Endodermal cell (in vitro differentiated cells): ENCODE data around the gene OBP2B. TPM values are rescaled to one million over a fixed set of nuclear protein-coding genes. Genes with fewer than 3 reads are reported as not detected.
"Not testable (repeated sequence)": the region's sequence is repeated elsewhere in the genome, so short reads cannot be mapped to it uniquely, and the experiment has no call there.

Source experiments
- DNase-seq: peaks from one replicate; pipeline ENCODE4 v3.0.0-alpha.2; 2017
- H3K27ac ChIP-seq: 2 replicates; pipeline ENCODE4 v1.5.1; 2013; ENCODE audit warnings: mild to moderate bottlenecking, low read depth, low read length, moderate library complexity
- H3K27me3 ChIP-seq: 2 replicates; pipeline ENCODE4 v1.6.1; 2013; ENCODE audit warnings: mild to moderate bottlenecking, low read length, moderate library complexity; ENCODE audit not compliant: insufficient read depth, control insufficient read depth, poor library complexity, severe bottlenecking
- H3K36me3 ChIP-seq: 2 replicates; pipeline ENCODE4 v1.7.0; 2013; ENCODE audit warnings: mild to moderate bottlenecking, low read length, moderate library complexity; ENCODE audit not compliant: control insufficient read depth, insufficient read depth
- H3K4me1 ChIP-seq: one replicate; pipeline ENCODE4 v1.7.0; 2013; ENCODE audit warnings: low read length; ENCODE audit not compliant: control insufficient read depth, insufficient read depth
- H3K4me3 ChIP-seq: 2 replicates; pipeline ENCODE4 v1.5.1; 2013; ENCODE audit warnings: mild to moderate bottlenecking, low read length, moderate library complexity
- H3K9ac ChIP-seq: 2 replicates; pipeline ENCODE4 v1.6.1; 2013; ENCODE audit warnings: mild to moderate bottlenecking, low read length, moderate library complexity; ENCODE audit not compliant: poor library complexity, severe bottlenecking; ENCODE audit errors: extremely low read depth
- H3K9me3 ChIP-seq: 2 replicates; pipeline ENCODE4 v1.6.1; 2013; ENCODE audit warnings: mild to moderate bottlenecking, low read length, moderate library complexity; ENCODE audit not compliant: control insufficient read depth
- H3K27ac Mint-ChIP-seq: 2 replicates; pipeline ENCODE4 v1.8.0; 2020; ENCODE audit warnings: mixed read lengths
- H3K27me3 Mint-ChIP-seq: 2 replicates; pipeline ENCODE4 v1.8.0; 2021; ENCODE audit warnings: mild to moderate bottlenecking, mixed read lengths; ENCODE audit not compliant: insufficient read depth
- H3K36me3 Mint-ChIP-seq: 2 replicates; pipeline ENCODE4 v1.8.0; 2020; ENCODE audit warnings: low read depth, mixed read lengths
- H3K4me1 Mint-ChIP-seq: 2 replicates; pipeline ENCODE4 v1.8.0; 2020; ENCODE audit warnings: mixed read lengths
- H3K4me3 Mint-ChIP-seq: 2 replicates; pipeline ENCODE4 v1.8.0; 2020; ENCODE audit warnings: mild to moderate bottlenecking, moderate library complexity, mixed read lengths
- H3K9me3 Mint-ChIP-seq: 2 replicates; pipeline ENCODE4 v1.8.0; 2020; ENCODE audit warnings: mild to moderate bottlenecking, mixed read lengths
- WGBS, 2 experiments: methylation state at CpG; one replicate each; pipeline versions ENCODE4 v1.1.5 to v1.1.7; 2013; ENCODE audit warnings: missing lambda C conversion rate in 2 of 2, mixed read lengths in 1 of 2; ENCODE audit not compliant: insufficient coverage in 1 of 2, insufficient read length in 1 of 2; 5-methylcytosine and 5-hydroxymethylcytosine counted together
- total RNA-seq, 2 donors: library from RNA; stranded (reverse); fragmentation: NEBNext Ultra II Directional in 1 of 2; extraction: Animal tissue kit (Norgen Biotek cat#: 25700) in 1 of 2; gene quantifications; 2 replicates in 1 of 2; 3 replicates in 1 of 2; pipeline ENCODE4 v1.2.1, GENCODE V29; 2021
- TF ChIP-seq, protein P1 (sequence below): fragments of 200-600 bp; sonication (generic); conservative IDR thresholded peaks from 2 replicates; pipeline ENCODE4 v1.5.0; 2021; ENCODE audit warnings: antibody characterized with exemption, mild to moderate bottlenecking

The OBP2B gene
- total RNA-seq, 2 donors from 2014 or later: not detected

DNA sequence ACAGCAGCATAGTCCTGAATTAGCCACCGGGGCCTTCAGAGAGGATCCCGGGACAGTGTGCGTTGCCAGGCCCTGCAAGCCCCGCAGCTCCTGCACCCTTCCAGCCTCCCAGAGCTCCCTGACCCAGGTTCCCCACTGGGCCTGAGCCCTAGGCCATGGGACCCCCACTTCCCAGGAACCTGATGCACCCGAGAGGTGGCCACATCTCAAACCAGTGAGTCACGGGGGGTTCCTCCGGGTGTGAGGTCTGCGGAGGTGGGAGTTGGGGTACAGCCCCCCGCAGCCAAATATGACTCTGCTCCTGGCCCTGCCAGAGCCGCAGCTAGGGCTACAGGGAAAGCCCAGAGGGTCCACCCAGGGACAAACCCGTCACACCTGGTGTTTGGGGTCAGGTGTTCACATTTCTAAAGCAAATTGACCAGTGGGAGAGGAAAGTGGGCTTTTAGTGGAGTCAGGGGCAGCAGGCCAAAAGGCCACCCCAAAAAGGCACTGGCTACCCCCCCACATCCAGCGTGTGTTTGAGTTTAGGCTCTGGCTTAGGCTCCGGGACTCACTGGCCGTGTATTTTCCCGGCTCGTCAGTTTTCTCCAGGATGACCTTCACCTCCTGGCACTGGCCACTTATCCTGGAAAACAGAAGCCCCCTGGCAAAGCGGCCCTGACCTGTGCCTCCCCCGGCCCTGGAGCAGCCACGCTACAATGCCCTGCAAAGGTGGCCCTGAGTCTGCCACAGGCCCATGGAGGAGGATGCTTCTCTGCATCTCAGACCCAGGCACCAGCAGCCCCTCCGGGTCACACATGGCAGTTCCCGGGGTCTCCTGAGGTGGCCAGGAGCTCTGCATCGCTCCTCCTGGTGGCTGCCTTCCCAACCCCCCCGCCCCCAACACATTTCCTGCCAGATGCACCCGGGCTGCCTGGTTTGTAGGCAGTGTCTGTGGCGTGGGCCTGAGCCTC lies 17.4 kb upstream of the OBP2B start:
- Histone ChIP-seq H3K9ac (no peak overlapping the region), H3K4me1 (no peaks in the 10 kb centered on the region), H3K27ac (no peak overlapping the region), H3K36me3 (no peaks in the 10 kb centered on the region), H3K9me3 (no peaks in the 10 kb centered on the region), H3K27me3 (no peaks in the 10 kb centered on the region), H3K4me3 (no peak overlapping the region)
- peaks cover 6% of the 10 kb centered on the region for H3K9me3 Mint-ChIP-seq
- peaks cover 2% of the 10 kb centered on the region for H3K4me1 Mint-ChIP-seq
- peak; percentile 63 for DNase-seq
- H3K27me3 Mint-ChIP-seq: peaks cover 19% of the 10 kb centered on the region
- WGBS, 2 experiments: 86 to 100% methylated on average over 4 to 25 of the region's 25 CpGs
- no peak overlapping the region for H3K27ac Mint-ChIP-seq
- TF ChIP-seq, protein P1, sequence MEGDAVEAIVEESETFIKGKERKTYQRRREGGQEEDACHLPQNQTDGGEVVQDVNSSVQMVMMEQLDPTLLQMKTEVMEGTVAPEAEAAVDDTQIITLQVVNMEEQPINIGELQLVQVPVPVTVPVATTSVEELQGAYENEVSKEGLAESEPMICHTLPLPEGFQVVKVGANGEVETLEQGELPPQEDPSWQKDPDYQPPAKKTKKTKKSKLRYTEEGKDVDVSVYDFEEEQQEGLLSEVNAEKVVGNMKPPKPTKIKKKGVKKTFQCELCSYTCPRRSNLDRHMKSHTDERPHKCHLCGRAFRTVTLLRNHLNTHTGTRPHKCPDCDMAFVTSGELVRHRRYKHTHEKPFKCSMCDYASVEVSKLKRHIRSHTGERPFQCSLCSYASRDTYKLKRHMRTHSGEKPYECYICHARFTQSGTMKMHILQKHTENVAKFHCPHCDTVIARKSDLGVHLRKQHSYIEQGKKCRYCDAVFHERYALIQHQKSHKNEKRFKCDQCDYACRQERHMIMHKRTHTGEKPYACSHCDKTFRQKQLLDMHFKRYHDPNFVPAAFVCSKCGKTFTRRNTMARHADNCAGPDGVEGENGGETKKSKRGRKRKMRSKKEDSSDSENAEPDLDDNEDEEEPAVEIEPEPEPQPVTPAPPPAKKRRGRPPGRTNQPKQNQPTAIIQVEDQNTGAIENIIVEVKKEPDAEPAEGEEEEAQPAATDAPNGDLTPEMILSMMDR: no peak
- H3K4me3 Mint-ChIP-seq: no peak overlapping the region
- no peaks in the 10 kb centered on the region for H3K36me3 Mint-ChIP-seq

DNA sequence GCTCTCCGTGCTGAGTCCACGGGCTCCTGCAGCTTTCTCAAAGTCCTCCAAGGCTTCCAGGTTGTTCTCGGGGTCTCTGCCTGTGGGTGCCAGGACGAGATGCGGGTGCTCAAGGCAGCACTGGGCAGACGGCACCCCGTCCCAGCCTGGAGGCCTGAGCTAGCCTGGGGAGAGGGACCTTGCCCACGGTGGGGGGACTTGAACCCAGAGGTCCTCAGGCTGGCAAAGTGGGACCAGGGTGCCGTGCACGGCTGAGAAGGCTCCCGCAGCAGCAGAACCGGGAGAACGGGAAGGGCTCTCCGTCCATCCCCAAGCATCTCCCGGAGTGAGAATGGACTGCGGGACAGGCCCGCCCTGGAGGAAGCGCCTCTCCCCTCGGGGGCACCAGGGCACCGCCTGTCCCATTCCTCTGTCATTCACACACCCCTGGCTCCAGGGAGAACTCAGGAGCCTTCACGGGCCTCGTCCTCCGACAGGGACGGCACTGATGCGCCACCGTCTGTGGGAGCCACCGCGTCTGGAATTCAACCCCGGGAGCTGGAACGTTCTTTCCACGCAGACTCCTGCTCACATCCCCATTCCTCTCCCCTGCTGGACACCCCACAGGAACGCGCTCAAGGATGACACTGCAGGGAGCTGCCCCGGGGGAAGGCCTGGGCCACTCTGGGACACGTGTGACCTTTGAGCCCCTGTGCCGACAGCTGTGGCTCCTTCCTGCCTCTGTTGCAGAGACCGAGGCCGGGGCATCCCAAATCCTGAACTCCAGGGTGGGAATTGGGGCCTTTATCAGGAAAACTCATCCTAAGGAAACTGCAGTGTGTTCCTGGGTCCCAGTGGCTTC lies 16.3 kb upstream of the OBP2B start:
- Histone ChIP-seq H3K4me3 (no peak overlapping the region), H3K27ac (no peak overlapping the region), H3K27me3 (no peaks in the 10 kb centered on the region), H3K9ac (no peak overlapping the region), H3K9me3 (no peaks in the 10 kb centered on the region), H3K4me1 (no peaks in the 10 kb centered on the region), H3K36me3 (no peaks in the 10 kb centered on the region)
- TF ChIP-seq, protein P1: no peak
- peaks cover 2% of the 10 kb centered on the region for H3K4me1 Mint-ChIP-seq
- H3K4me3 Mint-ChIP-seq: no peak overlapping the region
- H3K9me3 Mint-ChIP-seq: peaks cover 5% of the 10 kb centered on the region
- no peak overlapping the region for H3K27ac Mint-ChIP-seq
- no peaks in the 10 kb centered on the region for H3K36me3 Mint-ChIP-seq
- peaks cover 23% of the 10 kb centered on the region for H3K27me3 Mint-ChIP-seq
- WGBS, 2 experiments: 86 to 89% methylated on average over 23 to 38 of the region's 38 CpGs
- DNase-seq: no peak

- H3K9me3 ChIP-seq: no peaks in the 10 kb centered on the region
- H3K27me3 ChIP-seq: peaks cover 2% of the 10 kb centered on the region
- Mint-ChIP-seq H3K36me3 (no peaks in the 10 kb centered on the region), H3K9me3 (no peaks in the 10 kb centered on the region), H3K4me3 (no peak overlapping the region), H3K27me3 (peaks cover 23% of the 10 kb centered on the region), H3K4me1 (peaks cover 2% of the 10 kb centered on the region), H3K27ac (no peak overlapping the region)
- TF ChIP-seq, protein P1: no peak
- no peaks in the 10 kb centered on the region for H3K4me1 ChIP-seq
- no peak overlapping the region for H3K9ac ChIP-seq
- H3K36me3 ChIP-seq: no peaks in the 10 kb centered on the region
- H3K4me3 ChIP-seq: no peak overlapping the region
- WGBS, 2 experiments: 90 to 92% methylated on average over 4 to 12 of the region's 12 CpGs
- no peak overlapping the region for H3K27ac ChIP-seq
- DNase-seq: no peak
These were observed 15.7 kb upstream of the OBP2B start for GRCh38 chr9:133224762-133225161.

DNA sequence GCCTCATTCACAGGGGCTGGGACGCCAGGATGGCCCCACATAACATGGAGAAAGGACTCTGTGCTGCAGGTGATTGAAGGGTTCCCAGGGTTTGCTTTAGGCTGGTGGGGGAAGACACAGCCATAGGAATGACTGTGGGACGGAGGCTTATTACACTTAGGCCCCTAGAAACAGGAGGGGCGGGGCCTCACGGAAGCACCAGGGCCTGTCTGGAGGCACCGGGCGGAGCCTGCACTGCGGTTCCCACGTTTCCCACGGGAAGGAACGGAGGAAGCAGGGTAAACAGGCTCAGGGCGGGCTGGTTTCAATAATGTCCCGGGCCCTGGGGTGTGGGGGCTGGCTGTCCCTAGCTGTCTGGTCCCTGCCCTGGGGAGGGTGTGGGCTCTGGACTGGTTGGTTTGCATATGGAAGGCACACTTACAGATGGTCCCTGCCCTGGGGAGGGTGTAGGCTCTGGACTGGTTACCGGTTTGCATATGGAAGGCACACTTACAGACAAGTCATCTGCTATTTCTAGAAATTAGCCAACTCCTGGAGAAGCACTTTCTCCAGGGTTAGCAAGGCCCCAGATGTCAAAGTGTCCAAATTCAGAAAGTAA lies 14.2 kb upstream of the OBP2B start:
- H3K27ac Mint-ChIP-seq, H3K27ac ChIP-seq, H3K4me3 ChIP-seq, H3K9me3 Mint-ChIP-seq, H3K9ac ChIP-seq, H3K4me1 ChIP-seq, DNase-seq, H3K9me3 ChIP-seq, H3K36me3 Mint-ChIP-seq, H3K36me3 ChIP-seq, H3K4me1 Mint-ChIP-seq, H3K4me3 Mint-ChIP-seq: not testable (repeated sequence)
- H3K27me3 ChIP-seq: peaks cover 16% of the 10 kb centered on the region
- WGBS, 2 experiments: 71 to 100% methylated on average over 1 to 13 of the region's 13 CpGs
- H3K27me3 Mint-ChIP-seq: peaks cover 32% of the 10 kb centered on the region
